Mammary epithelial cell (primary cell): ENCODE measurements around the gene POU2F1.

Source experiments
- EZH2 ChIP-seq: IDR thresholded peaks from 2 replicates; pipeline ENCODE4 v1.6.1; 2012; ENCODE audit warnings: low read length, inconsistent platforms, borderline replicate concordance
- TF ChIP-seq, protein P1 (sequence below), 2 donors: IDR thresholded peaks in 1 of 2; conservative IDR thresholded peaks in 1 of 2; 2 replicates each; pipeline ENCODE4 v1.5.1; 2011 to 2012; ENCODE audit warnings: inconsistent platforms in 2 of 2, low read length in 2 of 2, mild to moderate bottlenecking in 2 of 2, control low read depth in 1 of 2, low read depth in 1 of 2; ENCODE audit not compliant: insufficient read depth in 1 of 2; ENCODE audit errors: extremely low read depth in 1 of 2

DNA sequence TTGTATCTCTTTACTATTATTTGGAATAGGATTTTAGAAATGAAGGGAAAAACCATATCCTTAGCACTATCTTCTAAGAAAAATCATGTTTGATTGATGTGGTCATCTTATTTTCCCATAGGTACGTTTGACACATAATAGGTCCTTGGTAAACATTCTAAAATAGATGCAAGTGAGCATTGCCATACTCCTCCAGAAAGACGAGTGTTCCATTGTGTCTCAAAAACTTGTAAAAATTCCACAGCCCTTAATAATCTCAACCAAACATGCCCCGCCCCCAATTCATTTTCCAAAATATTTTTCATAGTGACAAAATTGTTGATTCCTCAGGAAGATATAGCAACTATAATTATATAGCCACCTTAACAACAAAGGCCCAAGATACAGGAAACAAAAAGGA is 184.2 kb downstream of the POU2F1 start:
- TF ChIP-seq, protein P1, sequence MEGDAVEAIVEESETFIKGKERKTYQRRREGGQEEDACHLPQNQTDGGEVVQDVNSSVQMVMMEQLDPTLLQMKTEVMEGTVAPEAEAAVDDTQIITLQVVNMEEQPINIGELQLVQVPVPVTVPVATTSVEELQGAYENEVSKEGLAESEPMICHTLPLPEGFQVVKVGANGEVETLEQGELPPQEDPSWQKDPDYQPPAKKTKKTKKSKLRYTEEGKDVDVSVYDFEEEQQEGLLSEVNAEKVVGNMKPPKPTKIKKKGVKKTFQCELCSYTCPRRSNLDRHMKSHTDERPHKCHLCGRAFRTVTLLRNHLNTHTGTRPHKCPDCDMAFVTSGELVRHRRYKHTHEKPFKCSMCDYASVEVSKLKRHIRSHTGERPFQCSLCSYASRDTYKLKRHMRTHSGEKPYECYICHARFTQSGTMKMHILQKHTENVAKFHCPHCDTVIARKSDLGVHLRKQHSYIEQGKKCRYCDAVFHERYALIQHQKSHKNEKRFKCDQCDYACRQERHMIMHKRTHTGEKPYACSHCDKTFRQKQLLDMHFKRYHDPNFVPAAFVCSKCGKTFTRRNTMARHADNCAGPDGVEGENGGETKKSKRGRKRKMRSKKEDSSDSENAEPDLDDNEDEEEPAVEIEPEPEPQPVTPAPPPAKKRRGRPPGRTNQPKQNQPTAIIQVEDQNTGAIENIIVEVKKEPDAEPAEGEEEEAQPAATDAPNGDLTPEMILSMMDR (conservative IDR thresholded peaks at IDR 0.05 in 1 of 2, IDR thresholded peaks at IDR 0.05 in 1 of 2; ENCODE audit: extremely low read depth in 1 of 2, insufficient read depth in 1 of 2, low read depth in 1 of 2, low read length in 2 of 2), result no peak
- TF ChIP-seq EZH2, result no peak
